IMR-90 (cell line): ENCODE measurements around the gene KATNB1. TPM values are rescaled to one million over a fixed set of nuclear protein-coding genes. Genes with fewer than 3 reads are reported as not detected.

Source experiments
- ATAC-seq: fragments of 200-7000 bp; cut with Tn5 transposase; 2 replicates; pipeline ENCODE4 v1.9.1; 2020; ENCODE audit warnings: low read depth, mild to moderate bottlenecking, moderate library complexity
- BruUV-seq: library from RNA; stranded (reverse); fragments of 400-500 nt; replicated peaks from 2 replicates; lab custom pipeline; 2021; lab: Mats Ljungman, UMichigan
- CTCF ChIA-PET: fragments of 300-600 bp; formaldehyde crosslinking; extraction: SDS; loops from one replicate; lab custom pipeline; 2021; ENCODE audit warnings: antibody characterized with exemption; lab: Yijun Ruan, JAX
- POLR2A ChIA-PET: fragments of 300-600 bp; sonication (Branson Sonifier 250); formaldehyde crosslinking; loops from one replicate; lab custom pipeline; 2022; ENCODE audit warnings: antibody characterized with exemption; ENCODE audit not compliant: unreplicated experiment; lab: Charles Lee
- DNase-seq: peaks from one replicate; pipeline ENCODE4 v3.0.0; 2013
- H2AFZ ChIP-seq: replicated peaks from 2 replicates; pipeline ENCODE3; 2013; ENCODE audit warnings: low read length, mild to moderate bottlenecking; ENCODE audit not compliant: poor library complexity
- H2AK5ac ChIP-seq: 2 replicates; pipeline ENCODE4 v1.6.1; 2013; ENCODE audit warnings: low read depth, low read length, inconsistent platforms
- H2AK9ac ChIP-seq: replicated peaks from 2 replicates; pipeline ENCODE3; 2013; ENCODE audit warnings: mild to moderate bottlenecking, low read depth, low read length, moderate library complexity; ENCODE audit not compliant: poor library complexity
- H2BK120ac ChIP-seq: 2 replicates; pipeline ENCODE4 v1.6.1; 2013; ENCODE audit warnings: low read depth, low read length, inconsistent platforms
- H2BK15ac ChIP-seq: 3 replicates; pipeline ENCODE4 v1.6.1; 2013; ENCODE audit warnings: low read depth, low read length, inconsistent platforms
- H2BK20ac ChIP-seq: 2 replicates; pipeline ENCODE4 v1.6.1; 2013; ENCODE audit warnings: low read depth, mild to moderate bottlenecking, inconsistent platforms, low read length, moderate library complexity
- H2BK5ac ChIP-seq: 2 replicates; pipeline ENCODE4 v1.6.1; 2013; ENCODE audit warnings: mild to moderate bottlenecking, low read depth, low read length, inconsistent platforms; ENCODE audit not compliant: poor library complexity, severe bottlenecking
- H3K14ac ChIP-seq: replicated peaks from 2 replicates; pipeline ENCODE4 v1.6.1; 2013; ENCODE audit warnings: low read depth, low read length, inconsistent platforms
- H3K18ac ChIP-seq: 2 replicates; pipeline ENCODE4 v1.6.1; 2013; ENCODE audit warnings: low read depth, low read length, control low read depth
- H3K23ac ChIP-seq: 2 replicates; pipeline ENCODE4 v1.6.1; 2013; ENCODE audit warnings: low read depth, low read length, inconsistent platforms
- H3K27ac ChIP-seq: 2 replicates; pipeline ENCODE4 v1.5.1; 2013; ENCODE audit warnings: mild to moderate bottlenecking, control low read depth, low read length; ENCODE audit not compliant: insufficient read depth
- H3K27me3 ChIP-seq: 2 replicates; pipeline ENCODE4 v1.6.1; 2013; ENCODE audit warnings: low read length; ENCODE audit not compliant: control insufficient read depth, insufficient read depth
- H3K36me3 ChIP-seq: 2 replicates; pipeline ENCODE4 v1.6.1; 2013; ENCODE audit warnings: low read length, mixed read lengths; ENCODE audit not compliant: control insufficient read depth, insufficient read depth
- H3K4ac ChIP-seq: 2 replicates; pipeline ENCODE4 v1.6.1; 2013; ENCODE audit warnings: low read depth, low read length, inconsistent platforms
- H3K4me1 ChIP-seq: 2 replicates; pipeline ENCODE4 v1.6.1; 2013; ENCODE audit warnings: low read length, mixed read lengths; ENCODE audit not compliant: control insufficient read depth, insufficient read depth
- H3K4me2 ChIP-seq: 2 replicates; pipeline ENCODE4 v1.6.1; 2013; ENCODE audit warnings: low read depth, mild to moderate bottlenecking, control low read depth, low read length, moderate library complexity
- H3K4me3 ChIP-seq: 2 replicates; pipeline ENCODE4 v1.5.1; 2013; ENCODE audit warnings: low read depth, mild to moderate bottlenecking, control low read depth, low read length, moderate library complexity; ENCODE audit not compliant: insufficient read depth
- H3K56ac ChIP-seq: 2 replicates; pipeline ENCODE4 v1.6.1; 2013; ENCODE audit warnings: low read length, inconsistent platforms; ENCODE audit not compliant: insufficient read depth; ENCODE audit errors: extremely low read depth
- H3K79me1 ChIP-seq, 2 experiments: 2 replicates each; pipeline ENCODE4 v1.6.1; 2013; ENCODE audit warnings: low read length in 2 of 2, inconsistent platforms in 1 of 2, low read depth in 1 of 2
- H3K9ac ChIP-seq: 2 replicates; pipeline ENCODE4 v1.6.1; 2013; ENCODE audit warnings: low read depth, low read length, control low read depth
- H3K9me1 ChIP-seq: 2 replicates; pipeline ENCODE4 v1.6.1; 2013; ENCODE audit warnings: low read length, inconsistent platforms; ENCODE audit not compliant: insufficient read depth
- H3K9me3 ChIP-seq: 2 replicates; pipeline ENCODE4 v1.6.1; 2013; ENCODE audit warnings: low read length; ENCODE audit not compliant: control insufficient read depth, insufficient read depth
- H4K20me1 ChIP-seq: 2 replicates; pipeline ENCODE4 v1.6.1; 2013; ENCODE audit warnings: low read length, inconsistent platforms; ENCODE audit not compliant: insufficient read depth
- H4K5ac ChIP-seq: 2 replicates; pipeline ENCODE4 v1.6.1; 2013; ENCODE audit warnings: mild to moderate bottlenecking, low read depth, low read length, control low read depth
- H4K8ac ChIP-seq, 2 experiments: 2 replicates each; pipeline ENCODE4 v1.6.1; 2013; ENCODE audit warnings: low read depth in 2 of 2, low read length in 2 of 2, control low read depth in 1 of 2, inconsistent platforms in 1 of 2
- H4K91ac ChIP-seq: 2 replicates; pipeline ENCODE4 v1.6.1; 2013; ENCODE audit warnings: low read depth, low read length, inconsistent platforms; ENCODE audit not compliant: insufficient read depth
- BHLHE40 ChIP-seq: fragments of 150-350 bp; IDR thresholded peaks from 2 replicates; pipeline ENCODE4 v1.6.1; 2016; ENCODE audit warnings: mild to moderate bottlenecking, low read depth, low read length
- CEBPB ChIP-seq: IDR thresholded peaks from 2 replicates; pipeline ENCODE4 v1.6.1; 2012; ENCODE audit warnings: low read depth, low read length, improper control_type of control experiment
- CHD1 ChIP-seq: IDR thresholded peaks from 2 replicates; pipeline ENCODE4 v1.6.1; 2012; ENCODE audit warnings: low read depth, low read length, improper control_type of control experiment
- MAFK ChIP-seq: IDR thresholded peaks from 2 replicates; pipeline ENCODE4 v1.6.1; 2012; ENCODE audit warnings: low read depth, low read length, improper control_type of control experiment
- MAZ ChIP-seq: IDR thresholded peaks from 2 replicates; pipeline ENCODE4 v1.6.1; 2012; ENCODE audit warnings: low read depth, mild to moderate bottlenecking, low read length, improper control_type of control experiment, moderate library complexity, borderline replicate concordance
- MXI1 ChIP-seq: IDR thresholded peaks from 2 replicates; pipeline ENCODE4 v1.6.1; 2012; ENCODE audit warnings: low read depth, mild to moderate bottlenecking, low read length, moderate library complexity, borderline replicate concordance
- NFE2L2 ChIP-seq: fragments of 150-350 bp; IDR thresholded peaks from 2 replicates; pipeline ENCODE4 v1.6.1; 2016; ENCODE audit warnings: low read depth, mild to moderate bottlenecking, low read length
- POLR2A ChIP-seq: IDR thresholded peaks from 2 replicates; pipeline ENCODE4 v1.6.1; 2012; ENCODE audit warnings: mild to moderate bottlenecking, low read depth, low read length
- RAD21 ChIP-seq: IDR thresholded peaks from 2 replicates; pipeline ENCODE4 v1.6.1; 2012; ENCODE audit warnings: low read length, improper control_type of control experiment
- RCOR1 ChIP-seq: IDR thresholded peaks from 2 replicates; pipeline ENCODE4 v1.6.1; 2012; ENCODE audit warnings: mild to moderate bottlenecking, low read length, improper control_type of control experiment; ENCODE audit not compliant: insufficient replicate concordance
- WGBS, 2 experiments: methylation state at CpG; one replicate each; pipeline versions ENCODE4 v1.1.5 to v1.1.7; 2013; ENCODE audit warnings: missing lambda C conversion rate in 2 of 2; ENCODE audit not compliant: insufficient read length in 1 of 2; ENCODE audit errors: extremely low coverage in 2 of 2; 5-methylcytosine and 5-hydroxymethylcytosine counted together
- dilution Hi-C: fragments of 300-500 bp; cut with HindIII; formaldehyde crosslinking; loops from one replicate; pipeline ENCODE4 v1.14.3; 2018; ENCODE audit warnings: low sequenced_read_pairs; ENCODE audit not compliant: unreplicated experiment
- in situ Hi-C: fragments of 300-500 bp; cut with MboI; formaldehyde crosslinking; loops from 3 replicates; pipeline ENCODE4 v1.14.3; 2019; ENCODE audit warnings: low sequenced_read_pairs, inconsistent platforms, mixed read lengths
- intact Hi-C: fragments of 100-400 bp; cut with micrococcal nuclease; formaldehyde crosslinking; loops from 2 replicates; pipeline ENCODE4 v1.10.0; 2022
- polyA plus RNA-seq, 3 experiments: library from polyadenylated mRNA; depleted of rRNA; stranded (reverse); fragments of >200 nt; gene quantifications; 2 replicates each; pipeline ENCODE4 v1.2.3, GENCODE V29; 2012; ENCODE audit warnings: low replicate concordance in 1 of 3
- total RNA-seq: library from RNA; depleted of rRNA; stranded (reverse); fragments of >200 nt; gene quantifications from 2 replicates; pipeline ENCODE4 v1.2.3, GENCODE V29; 2012
- TF ChIP-seq, protein P1 (sequence below): fragments of 150-350 bp; IDR thresholded peaks from 2 replicates; pipeline ENCODE4 v1.6.1; 2016; ENCODE audit warnings: low read depth, mild to moderate bottlenecking, low read length, moderate library complexity, borderline replicate concordance
- TF ChIP-seq, protein P2 (sequence below): conservative IDR thresholded peaks from 2 replicates; pipeline ENCODE4 v1.5.1; 2012; ENCODE audit warnings: mild to moderate bottlenecking, low read depth, low read length, improper control_type of control experiment

The KATNB1 gene
- total and polyA plus RNA-seq, 2 of the 4 experiments (the other 2 are of a cell fraction), result 10.9 to 23.5 TPM

DNA sequence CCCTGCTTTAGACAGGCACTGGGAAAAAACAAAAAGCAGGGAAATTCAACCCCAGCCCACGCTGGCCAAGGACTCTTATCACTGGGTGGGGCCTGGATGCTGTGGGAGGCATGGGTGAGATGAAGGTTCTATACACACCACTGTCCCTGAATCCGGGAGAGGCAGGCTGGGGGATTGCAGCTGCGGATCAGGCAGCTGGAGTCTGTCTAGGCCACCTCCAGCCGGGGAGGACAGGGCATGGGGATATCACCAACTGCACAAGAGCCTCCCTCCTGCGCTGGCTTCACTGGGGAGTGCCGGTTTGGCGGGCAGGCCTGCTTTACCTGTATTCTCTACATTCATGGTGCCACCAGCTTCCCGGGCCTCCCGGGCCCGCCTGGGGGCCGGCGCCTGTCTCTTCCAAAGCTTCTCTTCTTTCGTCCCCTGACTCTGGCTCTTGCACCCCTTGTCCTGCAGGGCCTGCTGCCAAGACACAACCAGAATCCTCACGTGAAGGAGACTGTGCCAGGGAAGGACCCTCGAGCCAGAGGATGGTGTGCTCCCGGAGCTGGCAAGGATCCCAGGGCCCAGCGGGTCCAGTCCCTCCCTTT is 52.8 kb downstream of the KATNB1 start:
- H3K4me2 ChIP-seq, result no peak overlapping the region
- TF ChIP-seq, protein P1, sequence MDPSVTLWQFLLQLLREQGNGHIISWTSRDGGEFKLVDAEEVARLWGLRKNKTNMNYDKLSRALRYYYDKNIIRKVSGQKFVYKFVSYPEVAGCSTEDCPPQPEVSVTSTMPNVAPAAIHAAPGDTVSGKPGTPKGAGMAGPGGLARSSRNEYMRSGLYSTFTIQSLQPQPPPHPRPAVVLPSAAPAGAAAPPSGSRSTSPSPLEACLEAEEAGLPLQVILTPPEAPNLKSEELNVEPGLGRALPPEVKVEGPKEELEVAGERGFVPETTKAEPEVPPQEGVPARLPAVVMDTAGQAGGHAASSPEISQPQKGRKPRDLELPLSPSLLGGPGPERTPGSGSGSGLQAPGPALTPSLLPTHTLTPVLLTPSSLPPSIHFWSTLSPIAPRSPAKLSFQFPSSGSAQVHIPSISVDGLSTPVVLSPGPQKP, result no peak
- TF ChIP-seq BHLHE40 (no peak), CHD1 (no peak), POLR2A (no peak), RAD21 (no peak), NFE2L2 (no peak), MAZ (no peak), MXI1 (no peak), RCOR1 (no peak), CEBPB (no peak), MAFK (no peak)
- TF ChIP-seq, protein P2, sequence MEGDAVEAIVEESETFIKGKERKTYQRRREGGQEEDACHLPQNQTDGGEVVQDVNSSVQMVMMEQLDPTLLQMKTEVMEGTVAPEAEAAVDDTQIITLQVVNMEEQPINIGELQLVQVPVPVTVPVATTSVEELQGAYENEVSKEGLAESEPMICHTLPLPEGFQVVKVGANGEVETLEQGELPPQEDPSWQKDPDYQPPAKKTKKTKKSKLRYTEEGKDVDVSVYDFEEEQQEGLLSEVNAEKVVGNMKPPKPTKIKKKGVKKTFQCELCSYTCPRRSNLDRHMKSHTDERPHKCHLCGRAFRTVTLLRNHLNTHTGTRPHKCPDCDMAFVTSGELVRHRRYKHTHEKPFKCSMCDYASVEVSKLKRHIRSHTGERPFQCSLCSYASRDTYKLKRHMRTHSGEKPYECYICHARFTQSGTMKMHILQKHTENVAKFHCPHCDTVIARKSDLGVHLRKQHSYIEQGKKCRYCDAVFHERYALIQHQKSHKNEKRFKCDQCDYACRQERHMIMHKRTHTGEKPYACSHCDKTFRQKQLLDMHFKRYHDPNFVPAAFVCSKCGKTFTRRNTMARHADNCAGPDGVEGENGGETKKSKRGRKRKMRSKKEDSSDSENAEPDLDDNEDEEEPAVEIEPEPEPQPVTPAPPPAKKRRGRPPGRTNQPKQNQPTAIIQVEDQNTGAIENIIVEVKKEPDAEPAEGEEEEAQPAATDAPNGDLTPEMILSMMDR, result no peak
- H3K36me3 ChIP-seq, result peaks cover 46% of the 10 kb centered on the region
- no peak overlapping the region for H4K8ac ChIP-seq
- H2AFZ ChIP-seq, result no peak overlapping the region
- WGBS, 2 experiments, result 67% methylated on average over 6 of the region's 17 CpGs; no CpG with 5 or more reads in 1 of the 2 experiments
- H2BK15ac ChIP-seq, result no peak overlapping the region
- in situ Hi-C loops (no loop called here), intact Hi-C loops (no loop called here), dilution Hi-C loops (no loop called here)
- no peaks in the 10 kb centered on the region for H3K27me3 ChIP-seq
- H3K9ac ChIP-seq, result no peak overlapping the region
- no peak overlapping the region for H3K14ac ChIP-seq
- no peak overlapping the region for H4K5ac ChIP-seq
- ChIA-PET POLR2A (no interaction called here), CTCF (no interaction called here)
- no peak overlapping the region for H4K91ac ChIP-seq
- H4K20me1 ChIP-seq, result peaks cover 8% of the 10 kb centered on the region; the same call in 1 of the 2 replicates
- H3K23ac ChIP-seq, result no peak overlapping the region
- no TSS peak for BruUV-seq
- ATAC-seq (peak; percentile 23; the same call in 1 of the 2 replicates), DNase-seq (no peak)
- peak overlapping the region; percentile 44 for H2AK9ac ChIP-seq
- H3K4ac ChIP-seq, result no peak overlapping the region
- peaks cover 8% of the 10 kb centered on the region; the same call in 1 of the 2 replicates for H3K4me1 ChIP-seq
- no peak overlapping the region for H3K18ac ChIP-seq
- no peak overlapping the region for H2BK120ac ChIP-seq
- no peak overlapping the region for H3K4me3 ChIP-seq
- H2BK20ac ChIP-seq, result no peak overlapping the region
- H3K9me1 ChIP-seq, result 0 out of 2 replicates have a peak, but pooled peaks cover 15% of the 10 kb centered on the region
- no peak overlapping the region for H3K56ac ChIP-seq
- H3K9me3 ChIP-seq, result no peaks in the 10 kb centered on the region
- H3K79me1 ChIP-seq, result peaks cover 13 to 65% of the 10 kb centered on the region in 2 experiments
- no peak overlapping the region for H2BK5ac ChIP-seq
- H3K27ac ChIP-seq, result no peak overlapping the region
- no peak overlapping the region for H2AK5ac ChIP-seq
